HCT116 (cell line): Measurements from ENCODE around the gene NUP54. TPM values are rescaled to one million over a fixed set of nuclear protein-coding genes. Genes with fewer than 3 reads are reported as not detected.

Experiments used
- ATAC-seq: fragments of 200-7000 bp; cut with Tn5 transposase; 2 replicates; pipeline ENCODE4 v1.9.1; 2020; ENCODE audit warnings: mild to moderate bottlenecking, moderate library complexity
- BruUV-seq: library from RNA; stranded (reverse); fragments of 400-500 nt; replicated peaks from 2 replicates; lab custom pipeline; 2021; lab: Mats Ljungman, UMichigan
- CTCF ChIA-PET: fragments of 300-600 bp; sonication (Branson Sonifier 250); formaldehyde crosslinking; loops from one replicate; lab custom pipeline; 2021; ENCODE audit warnings: antibody characterized with exemption; lab: Charles Lee
- POLR2A ChIA-PET: fragments of 300-600, 350-600 bp; sonication (Branson Sonifier 250); formaldehyde crosslinking; loops from one replicate; lab custom pipeline; 2021; ENCODE audit warnings: antibody characterized with exemption; lab: Charles Lee
- RAD21 ChIA-PET, 2 experiments: fragments of 300-600 bp; sonication (Branson Sonifier 250); formaldehyde crosslinking; loops; one replicate each; lab custom pipeline; 2023; ENCODE audit warnings: low total read pairs in 2 of 2; ENCODE audit not compliant: uncharacterized antibody in 2 of 2, unreplicated experiment in 2 of 2, low non-redundant PET in 1 of 2; lab: Charles Lee
- DNase-seq: peaks from one replicate; pipeline ENCODE4 v3.0.0-alpha.2; 2010; ENCODE audit warnings: low read depth, low spot score
- H2AFZ ChIP-seq: fragments of 200-600 bp; shearing (Covaris generic), sonication (generic); 2 replicates; pipeline ENCODE4 v1.6.1; 2017; ENCODE audit warnings: low read depth, mixed run types, mixed read lengths, antibody characterized with exemption, low read length; ENCODE audit not compliant: poor library complexity, severe bottlenecking
- H3K27ac ChIP-seq: 2 replicates; pipeline ENCODE4 v1.5.1; 2012; ENCODE audit warnings: low read depth, low read length
- H3K27me3 ChIP-seq: fragments of 200-600 bp; sonication (generic); 2 replicates; pipeline ENCODE4 v1.6.1; 2016; ENCODE audit warnings: mixed run types, low read length, mixed read lengths; ENCODE audit not compliant: insufficient read depth
- H3K36me3 ChIP-seq, 2 experiments: fragments of 200-500 bp in 1 of 2; fragments of 200-600 bp in 1 of 2; sonication (Bioruptor generic) in 1 of 2; sonication (generic) in 1 of 2; 2 replicates each; pipeline versions ENCODE4 v1.5.1 to v1.6.1; 2014 to 2016; ENCODE audit warnings: low read length in 2 of 2, inconsistent platforms in 1 of 2, mixed read lengths in 1 of 2, mixed run types in 1 of 2; ENCODE audit not compliant: insufficient read depth in 2 of 2, control insufficient read depth in 1 of 2
- H3K4me1 ChIP-seq, 2 experiments: fragments of 200-600 bp in 1 of 2; sonication (generic) in 1 of 2; 2 replicates each; pipeline versions ENCODE4 v1.5.1 to v1.6.1; 2012 to 2017; ENCODE audit warnings: low read length in 2 of 2, inconsistent platforms in 1 of 2, mild to moderate bottlenecking in 1 of 2, mixed read lengths in 1 of 2, mixed run types in 1 of 2, moderate library complexity in 1 of 2; ENCODE audit not compliant: insufficient read depth in 2 of 2, control insufficient read depth in 1 of 2
- H3K4me2 ChIP-seq: fragments of 200-600 bp; sonication (generic); 2 replicates; pipeline ENCODE4 v1.6.1; 2017; ENCODE audit warnings: mixed run types, low read length, mixed read lengths
- H3K4me3 ChIP-seq, 2 experiments: fragments of 200-600 bp in 1 of 2; sonication (generic) in 1 of 2; replicated peaks in 1 of 2; 2 replicates each; pipeline ENCODE4 v1.5.1; 2011 to 2016; ENCODE audit warnings: low read length in 2 of 2, control low read depth in 1 of 2, low read depth in 1 of 2, mild to moderate bottlenecking in 1 of 2, mixed read lengths in 1 of 2, mixed run types in 1 of 2
- H3K79me2 ChIP-seq: fragments of 200-600 bp; sonication (generic); 2 replicates; pipeline ENCODE4 v1.6.1; 2017; ENCODE audit warnings: mild to moderate bottlenecking, mixed run types, low read length, moderate library complexity, mixed read lengths; ENCODE audit not compliant: insufficient read depth
- H3K9ac ChIP-seq: fragments of 200-600 bp; sonication (generic); 2 replicates; pipeline ENCODE4 v1.6.1; 2016; ENCODE audit warnings: low read length, mixed read lengths
- H3K9me2 ChIP-seq: fragments of 200-600 bp; sonication (generic), shearing (Covaris generic); 2 replicates; pipeline ENCODE4 v1.6.1; 2017; ENCODE audit warnings: mixed run types, mild to moderate bottlenecking, moderate library complexity; ENCODE audit not compliant: insufficient read depth
- H3K9me3 ChIP-seq, 2 experiments: fragments of 200-500 bp in 1 of 2; fragments of 200-600 bp in 1 of 2; sonication (Bioruptor generic) in 1 of 2; sonication (generic) in 1 of 2; 2 replicates each; pipeline ENCODE4 v1.6.1; 2014 to 2017; ENCODE audit warnings: low read length in 2 of 2, mixed read lengths in 2 of 2, inconsistent platforms in 1 of 2, low read depth in 1 of 2, mild to moderate bottlenecking in 1 of 2, mixed run types in 1 of 2, moderate library complexity in 1 of 2; ENCODE audit not compliant: control insufficient read depth in 1 of 2, insufficient read depth in 1 of 2
- H4K20me1 ChIP-seq: fragments of 200-600 bp; sonication (generic), shearing (Covaris generic); 2 replicates; pipeline ENCODE4 v1.6.1; 2017; ENCODE audit warnings: mixed run types, mild to moderate bottlenecking, moderate library complexity; ENCODE audit not compliant: insufficient read depth
- CBX3 ChIP-seq: IDR thresholded peaks from 2 replicates; pipeline ENCODE4 v1.6.1; 2012; ENCODE audit warnings: low read depth
- CEBPB ChIP-seq: IDR thresholded peaks from 2 replicates; pipeline ENCODE4 v1.6.1; 2012; ENCODE audit warnings: low read depth
- EGR1 ChIP-seq: IDR thresholded peaks from 2 replicates; pipeline ENCODE4 v1.6.1; 2012; ENCODE audit warnings: low read depth
- EZH2phosphoT487 ChIP-seq: fragments of 200-600 bp; IDR thresholded peaks from 2 replicates; pipeline ENCODE4 v1.6.1; 2018; ENCODE audit warnings: antibody characterized with exemption, borderline replicate concordance
- FOSL1 ChIP-seq: IDR thresholded peaks from 2 replicates; pipeline ENCODE4 v1.6.1; 2012; ENCODE audit warnings: low read depth
- POLR2AphosphoS5 ChIP-seq: IDR thresholded peaks from 2 replicates; pipeline ENCODE4 v1.6.1; 2011; ENCODE audit warnings: mild to moderate bottlenecking, low read depth, low read length, moderate library complexity
- RAD21 ChIP-seq: IDR thresholded peaks from 2 replicates; pipeline ENCODE4 v1.6.1; 2012; ENCODE audit warnings: low read depth, mild to moderate bottlenecking
- SIN3A ChIP-seq: IDR thresholded peaks from 2 replicates; pipeline ENCODE4 v1.6.1; 2012; ENCODE audit warnings: low read depth
- SP1 ChIP-seq: IDR thresholded peaks from 2 replicates; pipeline ENCODE4 v1.6.1; 2012; ENCODE audit warnings: low read depth
- SRF ChIP-seq: IDR thresholded peaks from 2 replicates; pipeline ENCODE4 v1.6.1; 2012; ENCODE audit warnings: low read depth
- TCF7L2 ChIP-seq: IDR thresholded peaks from 2 replicates; pipeline ENCODE4 v1.7.0; 2011; ENCODE audit warnings: borderline replicate concordance, inconsistent platforms; ENCODE audit not compliant: insufficient read depth, insufficient read length; ENCODE audit errors: extremely low read depth
- YY1 ChIP-seq: IDR thresholded peaks from 2 replicates; pipeline ENCODE4 v1.6.1; 2011; ENCODE audit warnings: low read length, low read depth, moderate library complexity, mild to moderate bottlenecking; ENCODE audit not compliant: insufficient replicate concordance; ENCODE audit errors: extremely low read depth
- ZBTB33 ChIP-seq: IDR thresholded peaks from 2 replicates; pipeline ENCODE4 v1.6.1; 2011; ENCODE audit warnings: mild to moderate bottlenecking, low read length, moderate library complexity; ENCODE audit not compliant: insufficient replicate concordance; ENCODE audit errors: extremely low read depth
- ZFX ChIP-seq: fragments of 450-650 bp; IDR thresholded peaks from 2 replicates; pipeline ENCODE4 v1.6.1; 2017
- ZNF274 ChIP-seq: fragments of 200-500 bp; sonication (Bioruptor generic); IDR thresholded peaks from 2 replicates; pipeline ENCODE4 v1.6.1; 2014; ENCODE audit warnings: mild to moderate bottlenecking, low read depth, low read length, inconsistent platforms
- intact Hi-C: fragments of 100-400 bp; cut with micrococcal nuclease; formaldehyde crosslinking; loops from 2 replicates; pipeline ENCODE4 v1.10.0; 2022
- total RNA-seq: library from RNA; stranded (reverse); gene quantifications from one replicate; pipeline ENCODE4 v1.2.1, GENCODE V29; 2021; ENCODE audit not compliant: unreplicated experiment
- TF ChIP-seq, protein P1 (sequence below): IDR thresholded peaks from 2 replicates; pipeline ENCODE4 v1.6.1; 2012
- TF ChIP-seq, protein P2 (sequence below): IDR thresholded peaks from 2 replicates; pipeline ENCODE4 v1.6.1; 2012; ENCODE audit warnings: low read depth
- TF ChIP-seq, protein P3 (sequence below), 3 experiments: fragments of 200-600 bp in 1 of 3; sonication (generic) in 1 of 3; IDR thresholded peaks in 2 of 3; conservative IDR thresholded peaks in 1 of 3; 2 replicates each; pipeline ENCODE4 v1.5.1; 2012 to 2017; ENCODE audit warnings: low read depth in 2 of 3, low read length in 2 of 3, antibody characterized with exemption in 1 of 3, borderline replicate concordance in 1 of 3, control low read depth in 1 of 3, mild to moderate bottlenecking in 1 of 3, mixed read lengths in 1 of 3, mixed run types in 1 of 3, moderate library complexity in 1 of 3; ENCODE audit not compliant: insufficient read depth in 1 of 3

The NUP54 gene
- total RNA-seq, 1 experiment from 2014 or later: 53.9 TPM

DNA sequence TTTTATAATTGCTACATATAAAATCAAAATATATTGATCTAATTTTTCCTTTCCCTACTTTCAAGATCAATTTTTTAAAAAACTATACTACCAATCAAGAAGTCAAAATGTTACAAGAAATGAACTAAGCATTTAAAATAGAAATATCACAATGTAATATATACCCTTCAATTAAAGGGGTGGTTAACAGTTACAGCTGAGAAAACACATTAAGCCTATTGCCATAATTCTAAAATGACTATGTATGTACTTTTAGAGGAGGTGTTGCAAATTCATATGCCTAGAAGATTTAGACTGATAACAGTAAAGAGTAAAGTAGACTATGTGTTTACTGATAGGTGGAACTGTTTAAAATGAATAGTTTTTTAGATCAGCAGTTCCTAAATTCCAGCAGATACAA is 3.7 kb downstream of the NUP54 start:
- Histone ChIP-seq H3K9ac (no peak overlapping the region), H2AFZ (no peak overlapping the region), H3K9me2 (no peaks in the 10 kb centered on the region), H3K36me3 (peaks cover 11 to 19% of the 10 kb centered on the region in 2 experiments; a peak in 3 of 4 replicates), H3K27ac (no peak overlapping the region), H4K20me1 (peaks cover 16% of the 10 kb centered on the region), H3K9me3 (no peaks in the 10 kb centered on the region), H3K4me1 (peaks cover 8 to 19% of the 10 kb centered on the region in 2 experiments; a peak in 3 of 4 replicates), H3K4me3 (no peak overlapping the region), H3K4me2 (no peak overlapping the region), H3K79me2 (peaks cover 95% of the 10 kb centered on the region), H3K27me3 (no peaks in the 10 kb centered on the region)
- no TSS peak for BruUV-seq
- ChIA-PET RAD21 (no interaction called here), CTCF (no interaction called here), POLR2A (no interaction called here)
- DNase-seq (no peak), ATAC-seq (no peak)
- intact Hi-C loops: no loop called here
- TF ChIP-seq SRF (no peak), EZH2phosphoT487 (no peak), FOSL1 (no peak), EGR1 (no peak), CBX3 (no peak), CEBPB (no peak), POLR2AphosphoS5 (no peak), TCF7L2 (no peak), ZBTB33 (no peak), RAD21 (no peak), ZNF274 (no peak), SP1 (no peak), ZFX (no peak), SIN3A (no peak), YY1 (no peak)
- TF ChIP-seq, protein P1, sequence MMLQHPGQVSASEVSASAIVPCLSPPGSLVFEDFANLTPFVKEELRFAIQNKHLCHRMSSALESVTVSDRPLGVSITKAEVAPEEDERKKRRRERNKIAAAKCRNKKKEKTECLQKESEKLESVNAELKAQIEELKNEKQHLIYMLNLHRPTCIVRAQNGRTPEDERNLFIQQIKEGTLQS: no peak
- TF ChIP-seq, protein P2, sequence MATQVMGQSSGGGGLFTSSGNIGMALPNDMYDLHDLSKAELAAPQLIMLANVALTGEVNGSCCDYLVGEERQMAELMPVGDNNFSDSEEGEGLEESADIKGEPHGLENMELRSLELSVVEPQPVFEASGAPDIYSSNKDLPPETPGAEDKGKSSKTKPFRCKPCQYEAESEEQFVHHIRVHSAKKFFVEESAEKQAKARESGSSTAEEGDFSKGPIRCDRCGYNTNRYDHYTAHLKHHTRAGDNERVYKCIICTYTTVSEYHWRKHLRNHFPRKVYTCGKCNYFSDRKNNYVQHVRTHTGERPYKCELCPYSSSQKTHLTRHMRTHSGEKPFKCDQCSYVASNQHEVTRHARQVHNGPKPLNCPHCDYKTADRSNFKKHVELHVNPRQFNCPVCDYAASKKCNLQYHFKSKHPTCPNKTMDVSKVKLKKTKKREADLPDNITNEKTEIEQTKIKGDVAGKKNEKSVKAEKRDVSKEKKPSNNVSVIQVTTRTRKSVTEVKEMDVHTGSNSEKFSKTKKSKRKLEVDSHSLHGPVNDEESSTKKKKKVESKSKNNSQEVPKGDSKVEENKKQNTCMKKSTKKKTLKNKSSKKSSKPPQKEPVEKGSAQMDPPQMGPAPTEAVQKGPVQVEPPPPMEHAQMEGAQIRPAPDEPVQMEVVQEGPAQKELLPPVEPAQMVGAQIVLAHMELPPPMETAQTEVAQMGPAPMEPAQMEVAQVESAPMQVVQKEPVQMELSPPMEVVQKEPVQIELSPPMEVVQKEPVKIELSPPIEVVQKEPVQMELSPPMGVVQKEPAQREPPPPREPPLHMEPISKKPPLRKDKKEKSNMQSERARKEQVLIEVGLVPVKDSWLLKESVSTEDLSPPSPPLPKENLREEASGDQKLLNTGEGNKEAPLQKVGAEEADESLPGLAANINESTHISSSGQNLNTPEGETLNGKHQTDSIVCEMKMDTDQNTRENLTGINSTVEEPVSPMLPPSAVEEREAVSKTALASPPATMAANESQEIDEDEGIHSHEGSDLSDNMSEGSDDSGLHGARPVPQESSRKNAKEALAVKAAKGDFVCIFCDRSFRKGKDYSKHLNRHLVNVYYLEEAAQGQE: no peak
- TF ChIP-seq, protein P3, sequence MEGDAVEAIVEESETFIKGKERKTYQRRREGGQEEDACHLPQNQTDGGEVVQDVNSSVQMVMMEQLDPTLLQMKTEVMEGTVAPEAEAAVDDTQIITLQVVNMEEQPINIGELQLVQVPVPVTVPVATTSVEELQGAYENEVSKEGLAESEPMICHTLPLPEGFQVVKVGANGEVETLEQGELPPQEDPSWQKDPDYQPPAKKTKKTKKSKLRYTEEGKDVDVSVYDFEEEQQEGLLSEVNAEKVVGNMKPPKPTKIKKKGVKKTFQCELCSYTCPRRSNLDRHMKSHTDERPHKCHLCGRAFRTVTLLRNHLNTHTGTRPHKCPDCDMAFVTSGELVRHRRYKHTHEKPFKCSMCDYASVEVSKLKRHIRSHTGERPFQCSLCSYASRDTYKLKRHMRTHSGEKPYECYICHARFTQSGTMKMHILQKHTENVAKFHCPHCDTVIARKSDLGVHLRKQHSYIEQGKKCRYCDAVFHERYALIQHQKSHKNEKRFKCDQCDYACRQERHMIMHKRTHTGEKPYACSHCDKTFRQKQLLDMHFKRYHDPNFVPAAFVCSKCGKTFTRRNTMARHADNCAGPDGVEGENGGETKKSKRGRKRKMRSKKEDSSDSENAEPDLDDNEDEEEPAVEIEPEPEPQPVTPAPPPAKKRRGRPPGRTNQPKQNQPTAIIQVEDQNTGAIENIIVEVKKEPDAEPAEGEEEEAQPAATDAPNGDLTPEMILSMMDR (IDR thresholded peaks at IDR 0.05 in 2 of 3, conservative IDR thresholded peaks at IDR 0.05 in 1 of 3; ENCODE audit: borderline replicate concordance in 1 of 3, insufficient read depth in 1 of 3, low read depth in 2 of 3, low read length in 2 of 3): no peak
